NCI-H748 treated with DMSO at 0.1 percent for 48 hours (cell line): ENCODE data around the gene PMM2.
"Not testable (repeated sequence)": the region's sequence is repeated elsewhere in the genome, so short reads cannot be mapped to it uniquely, and the experiment has no call there.

Experiments used
- DNase-seq: peaks from one replicate; lab custom pipeline; 2025; lab: John Stamatoyannopoulos, UW

PMM2 gene

DNA sequence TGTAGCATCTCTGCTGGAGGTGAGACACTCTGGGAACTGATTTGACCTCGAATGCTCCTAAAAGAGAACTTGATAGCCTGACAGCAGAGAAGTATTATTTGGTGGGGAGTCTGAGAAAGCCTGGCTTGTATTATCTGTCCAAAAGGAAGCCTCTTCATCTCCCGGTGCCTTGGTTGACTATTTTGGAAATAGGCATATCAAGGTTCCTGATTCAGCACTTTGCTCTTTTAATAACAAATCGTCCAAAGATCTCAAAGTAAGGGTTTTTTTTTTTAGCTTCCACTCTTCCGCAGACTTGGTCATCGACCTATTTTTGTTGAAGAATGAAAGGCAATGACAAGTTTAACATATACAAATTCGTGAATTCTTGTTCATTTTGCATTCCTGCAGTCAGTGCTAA is 15.0 kb upstream of the PMM2 start:
- no peak for DNase-seq

DNA sequence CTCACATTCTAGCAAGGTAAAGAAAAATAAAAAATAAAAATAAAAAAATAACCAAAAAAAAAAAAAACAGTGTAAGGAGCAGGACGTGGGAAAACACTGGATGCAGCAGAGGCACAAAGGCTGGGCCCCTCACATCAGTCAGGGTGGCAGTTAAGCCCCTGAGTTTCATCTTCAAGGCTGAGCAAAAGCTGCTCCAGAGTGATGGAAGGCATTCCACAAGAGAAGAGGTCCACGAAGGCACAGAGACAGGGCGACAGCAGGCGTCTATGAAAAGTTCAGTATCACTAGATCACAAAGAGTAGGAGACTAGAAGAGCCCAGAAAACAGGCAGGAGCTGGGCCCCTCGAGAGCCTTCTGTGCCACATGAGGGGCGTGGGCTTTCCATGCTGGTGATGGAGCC is 12.2 kb upstream of the PMM2 start:
- DNase-seq: no peak

DNA sequence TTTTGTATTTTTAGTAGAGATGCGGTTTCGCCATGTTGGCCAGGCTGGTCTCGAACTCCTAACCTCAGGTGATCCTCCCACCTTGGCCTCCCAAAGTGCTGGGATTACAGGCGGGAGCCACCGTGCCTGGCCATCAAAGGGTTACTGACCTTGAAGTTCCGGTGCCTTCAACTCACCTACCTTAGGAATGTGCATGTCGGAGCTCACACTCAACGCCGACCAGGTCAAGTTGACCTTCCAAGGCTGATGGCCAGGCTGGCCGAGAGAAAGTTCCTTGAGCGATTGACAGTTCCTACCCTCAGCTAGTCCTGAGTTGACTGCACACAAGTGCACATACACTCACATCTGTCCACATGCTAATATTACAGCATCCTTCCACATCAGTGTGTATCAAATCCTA is 11.3 kb upstream of the PMM2 start:
- not testable (repeated sequence) for DNase-seq

DNA sequence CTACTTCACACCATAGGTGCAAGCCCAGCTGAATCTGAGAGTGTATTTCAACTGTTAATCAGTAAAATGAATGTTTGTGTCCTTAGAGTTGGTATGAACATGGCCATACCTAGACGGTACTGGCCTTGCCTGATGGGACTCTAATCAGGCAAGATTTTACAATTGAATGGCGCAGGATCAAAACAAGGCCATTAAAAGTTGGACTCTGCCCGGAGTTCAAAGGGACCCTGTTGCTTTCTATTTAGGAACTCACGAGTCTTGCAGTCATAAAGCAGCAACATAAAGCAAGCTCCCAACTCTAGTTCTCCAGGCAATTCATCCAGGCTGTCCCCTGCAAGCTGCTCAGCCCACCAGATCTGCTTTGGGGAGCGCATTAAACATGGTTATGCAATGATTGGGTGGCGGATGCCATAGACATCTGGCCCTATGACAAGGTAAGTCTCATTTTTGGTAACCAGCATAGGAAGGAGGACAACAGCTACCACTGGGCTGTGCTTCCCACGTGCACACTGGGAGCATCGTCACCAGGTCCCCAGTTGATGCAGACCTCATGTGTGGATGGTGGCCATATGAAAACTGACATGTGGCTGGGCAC is 9.0 kb upstream of the PMM2 start:
- no peak for DNase-seq

DNA sequence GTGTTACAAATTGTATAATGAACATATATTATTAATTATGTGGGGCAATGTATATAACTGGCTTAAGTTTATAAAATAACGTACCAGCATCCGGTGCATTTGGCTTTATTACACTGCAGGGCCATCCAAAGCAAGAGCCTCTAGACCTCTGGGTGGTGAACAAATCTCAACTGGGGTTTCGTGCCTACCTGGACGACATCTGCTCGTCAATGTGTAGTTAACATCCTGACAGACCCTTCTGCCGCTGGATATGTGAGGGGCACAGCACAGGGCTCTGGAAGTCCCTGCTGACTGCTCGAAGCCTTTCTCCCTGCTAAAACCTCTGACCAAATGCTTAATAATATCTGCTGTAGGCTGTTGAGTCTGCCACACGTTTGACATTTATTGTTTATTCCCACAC is 2.5 kb upstream of the PMM2 start:
- no peak for DNase-seq

DNA sequence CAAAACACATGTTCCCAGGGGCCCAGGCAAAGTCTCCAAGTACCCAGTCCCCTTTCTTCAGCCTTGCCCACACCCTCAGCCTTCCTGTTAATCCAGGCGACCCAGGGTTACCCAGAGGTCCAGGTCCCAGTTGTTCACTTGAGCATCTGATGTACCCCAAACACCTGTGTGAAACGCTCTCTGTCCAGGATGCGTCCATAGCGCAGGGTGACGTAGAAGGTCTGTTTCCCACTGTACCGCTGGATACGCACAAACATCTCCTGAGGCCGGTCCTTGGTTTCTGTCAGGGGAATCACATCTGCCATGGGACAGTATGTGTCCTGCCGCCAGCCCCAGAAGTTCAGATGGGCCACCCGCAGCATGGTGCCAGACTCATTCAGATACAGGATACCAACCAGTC is 1.8 kb upstream of the PMM2 start:
- DNase-seq: no peak

DNA sequence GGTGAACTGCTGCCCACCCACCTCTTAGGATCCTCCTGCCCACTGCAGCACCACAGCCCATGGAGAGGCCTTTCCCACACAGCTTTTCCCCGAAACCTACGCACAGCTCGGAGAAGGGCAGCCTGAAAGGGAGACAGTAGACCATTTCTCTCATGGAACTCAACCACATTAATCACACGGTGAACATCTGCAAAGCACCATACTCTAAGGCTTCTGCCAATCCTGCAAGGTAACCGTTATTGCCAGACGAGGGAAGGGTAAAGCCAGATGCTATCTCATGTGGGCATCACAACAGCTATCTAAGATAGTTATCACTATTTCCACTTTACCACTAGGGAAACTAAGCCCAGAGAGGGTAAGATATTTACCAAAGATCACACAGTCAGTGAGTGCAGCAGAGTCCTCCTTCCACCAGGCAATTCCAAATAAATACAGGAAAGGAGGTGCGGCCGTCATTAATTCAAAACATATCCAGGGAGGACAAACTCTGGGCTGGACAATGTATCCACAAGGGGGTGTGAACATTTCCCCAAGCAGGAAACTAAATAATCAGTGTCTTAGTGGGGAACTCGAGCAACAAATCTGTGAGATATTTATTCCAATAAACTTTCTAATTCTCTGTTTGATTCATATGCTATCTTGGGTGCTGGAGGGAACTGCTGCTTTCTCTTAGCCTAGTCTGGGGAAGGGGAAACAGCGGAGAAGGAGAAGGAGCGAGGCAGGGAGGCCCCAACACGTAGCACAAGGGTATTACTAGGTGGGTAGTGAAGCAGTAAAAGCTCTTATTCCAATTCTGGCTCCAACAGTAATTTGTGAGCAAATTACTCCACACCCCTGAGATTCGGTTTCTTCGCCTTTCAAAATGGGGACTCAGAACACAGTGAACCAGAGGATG is 923 bp upstream of the PMM2 start:
- DNase-seq: no peak

DNA sequence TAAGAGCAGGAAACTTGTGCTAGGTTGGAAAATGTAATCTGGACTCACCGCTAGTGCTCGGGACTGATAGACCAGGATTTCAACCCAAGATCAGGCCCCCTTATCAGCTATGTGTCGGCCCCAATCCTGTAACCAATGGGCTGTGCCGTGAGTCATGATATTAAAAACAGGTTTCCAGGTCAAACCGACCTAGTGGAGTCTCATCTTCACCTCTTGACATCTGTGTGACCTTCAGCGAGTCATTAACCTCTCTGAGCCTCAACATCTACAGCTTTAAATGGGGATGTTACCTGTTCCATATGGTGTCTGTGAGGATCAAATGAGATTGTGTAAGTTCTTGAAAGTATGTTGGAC is 512 bp downstream of the PMM2 start:
- DNase-seq: no peak

DNA sequence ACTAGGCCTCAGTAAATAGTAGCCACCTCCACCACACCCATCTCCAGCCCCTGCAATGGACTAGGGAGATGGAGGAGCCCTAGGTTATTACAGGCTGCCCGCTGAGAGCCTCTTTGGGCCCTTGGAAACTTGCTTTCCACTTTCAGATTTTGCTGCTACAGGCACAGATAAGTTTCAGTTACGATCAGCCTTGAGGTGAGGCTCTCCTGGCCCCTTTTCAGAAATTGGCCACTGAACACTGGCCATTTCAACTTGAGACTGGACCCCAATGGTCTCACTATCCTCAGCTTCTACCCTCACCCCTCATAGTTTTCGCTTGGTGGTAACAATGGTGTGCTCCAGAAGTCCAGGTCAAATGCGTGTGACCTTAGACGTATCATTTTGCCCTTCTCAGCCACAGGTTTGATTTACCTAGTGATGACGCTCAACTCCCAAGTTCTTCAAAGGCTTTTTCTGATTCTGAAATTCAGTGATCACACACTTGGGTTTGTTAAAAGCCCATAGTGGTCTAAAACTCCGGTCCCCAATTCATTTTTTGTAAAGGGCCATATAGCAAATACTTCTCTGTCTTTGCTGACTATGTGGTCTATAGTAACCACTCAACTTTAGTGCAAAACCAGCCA is 1.0 kb downstream of the PMM2 start:
- no peak for DNase-seq

DNA sequence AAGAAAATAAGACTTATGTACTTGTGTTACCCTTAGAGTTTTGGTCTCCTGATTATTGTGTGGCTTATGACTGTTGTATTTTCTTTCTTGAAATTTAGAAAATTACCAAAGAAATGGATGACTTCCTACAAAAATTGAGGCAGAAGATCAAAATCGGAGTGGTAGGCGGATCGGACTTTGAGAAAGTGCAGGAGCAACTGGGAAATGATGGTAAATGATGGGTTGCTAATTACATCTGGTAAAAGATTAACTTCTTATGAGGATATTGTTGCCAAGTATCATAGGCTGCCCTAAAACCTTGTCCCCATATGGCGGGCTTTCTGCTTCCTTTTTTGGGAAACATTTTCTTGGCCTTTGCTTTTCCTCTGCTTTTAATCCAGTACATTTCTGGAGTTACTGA is 4.1 kb downstream of the PMM2 start:
- no peak for DNase-seq

DNA sequence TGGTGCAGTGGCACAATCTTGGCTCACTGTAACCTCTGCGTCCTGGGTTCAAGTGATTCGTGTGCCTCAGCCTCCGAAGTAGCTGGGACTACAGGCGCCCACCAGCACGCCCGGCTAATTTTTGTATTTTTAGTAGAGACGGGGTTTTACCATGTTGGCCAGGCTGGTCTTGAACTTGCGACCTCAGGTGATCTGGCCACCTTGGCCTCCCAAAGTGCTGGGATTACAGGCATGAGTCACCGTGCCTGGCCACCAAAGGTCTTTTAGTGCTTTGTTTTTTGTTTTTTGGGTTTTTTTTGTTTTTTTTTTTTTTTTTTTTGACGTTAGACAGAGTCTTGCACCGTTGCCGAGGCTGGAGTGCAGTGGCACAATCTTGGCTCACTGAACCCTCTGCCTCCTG is 6.1 kb downstream of the PMM2 start:
- DNase-seq: not testable (repeated sequence)

DNA sequence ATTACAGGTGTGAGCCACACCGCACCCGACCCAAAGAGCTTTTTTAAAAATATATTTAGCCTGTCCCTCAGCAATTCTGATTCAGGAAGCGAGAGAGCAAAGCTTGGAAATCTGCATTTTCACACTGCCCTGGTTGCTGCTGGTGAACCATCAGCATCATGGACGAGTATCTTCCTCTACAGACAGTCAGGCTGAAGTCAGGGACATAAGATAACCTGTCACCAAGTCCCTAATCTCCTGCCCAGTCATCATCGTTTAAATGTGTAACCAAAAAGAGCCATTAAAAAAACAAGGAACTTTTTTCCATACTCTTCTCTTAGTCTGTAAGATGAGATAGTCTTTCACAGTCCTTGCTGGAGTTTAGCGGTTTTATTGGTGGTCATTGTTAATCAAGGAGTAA is 6.7 kb downstream of the PMM2 start:
- DNase-seq: no peak

DNA sequence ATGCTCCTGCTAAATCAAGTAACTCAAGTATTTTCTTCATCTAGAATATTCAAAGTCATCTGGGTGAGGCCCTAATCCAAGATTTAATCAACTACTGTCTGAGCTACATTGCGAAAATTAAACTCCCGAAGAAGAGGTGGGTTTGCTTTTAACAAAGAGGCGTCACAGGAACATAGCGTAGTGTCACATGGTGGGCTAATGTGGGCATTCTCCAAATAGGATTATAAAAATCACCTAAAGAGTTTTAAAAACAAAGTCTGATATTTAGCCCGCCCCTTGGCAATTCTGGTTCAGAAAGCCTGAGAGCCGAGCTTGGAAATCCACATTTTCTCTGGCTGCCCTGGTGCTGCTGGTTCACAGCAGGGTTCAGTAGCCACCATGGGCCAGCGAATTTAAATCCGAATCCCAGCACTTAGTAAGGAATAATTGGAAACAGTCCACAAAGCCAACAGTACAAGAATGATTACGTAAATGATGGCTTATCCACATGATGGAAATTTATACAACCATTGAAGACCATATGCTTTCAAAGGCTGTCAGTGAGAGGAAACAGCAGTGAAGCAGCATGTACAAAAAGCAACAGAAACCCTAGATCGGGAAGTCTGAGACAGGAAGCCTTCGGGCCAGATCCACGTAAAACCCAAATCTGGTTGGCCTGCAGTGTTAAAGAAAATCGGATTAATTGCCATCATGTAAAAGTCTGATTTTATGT is 8.8 kb downstream of the PMM2 start:
- DNase-seq: no peak

DNA sequence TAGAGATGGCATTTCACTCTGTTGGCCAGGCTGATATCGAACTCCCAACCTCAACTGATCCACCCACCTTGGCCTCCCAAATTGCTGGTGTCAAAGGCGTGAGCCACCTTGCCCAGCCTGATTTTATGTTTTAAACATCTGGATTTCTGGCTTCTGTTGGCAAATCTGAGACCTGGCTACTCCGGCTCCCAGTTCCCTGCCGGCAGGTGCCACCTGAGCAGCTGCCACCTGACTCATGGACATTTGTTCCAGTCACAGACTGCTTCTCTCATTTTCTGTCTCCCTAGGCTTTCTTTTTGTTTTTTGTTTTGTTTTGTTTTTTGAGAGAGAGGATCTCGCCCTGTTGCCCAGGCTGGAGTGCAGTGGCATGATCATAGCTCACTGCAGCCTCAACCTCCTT is 9.6 kb downstream of the PMM2 start:
- no peak for DNase-seq

DNA sequence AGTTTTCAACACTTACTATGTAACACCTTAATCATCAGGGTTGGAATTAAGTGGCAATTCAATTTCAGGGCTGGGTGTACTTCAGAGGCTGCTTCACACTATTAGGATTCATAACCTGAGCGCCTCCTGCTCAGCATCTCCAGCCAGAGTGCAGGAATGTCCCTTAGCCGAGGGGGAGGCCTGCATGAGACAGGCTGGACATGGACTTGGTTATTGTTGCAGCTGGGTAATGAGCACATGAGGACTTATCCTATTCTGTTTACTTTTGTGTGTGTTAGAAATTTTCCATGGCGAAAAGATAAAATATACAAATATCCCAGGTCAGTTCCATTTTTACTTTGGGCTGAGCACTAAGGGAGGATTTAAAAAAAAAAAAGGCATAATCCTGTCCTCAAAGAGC is 10.4 kb downstream of the PMM2 start:
- no peak for DNase-seq

DNA sequence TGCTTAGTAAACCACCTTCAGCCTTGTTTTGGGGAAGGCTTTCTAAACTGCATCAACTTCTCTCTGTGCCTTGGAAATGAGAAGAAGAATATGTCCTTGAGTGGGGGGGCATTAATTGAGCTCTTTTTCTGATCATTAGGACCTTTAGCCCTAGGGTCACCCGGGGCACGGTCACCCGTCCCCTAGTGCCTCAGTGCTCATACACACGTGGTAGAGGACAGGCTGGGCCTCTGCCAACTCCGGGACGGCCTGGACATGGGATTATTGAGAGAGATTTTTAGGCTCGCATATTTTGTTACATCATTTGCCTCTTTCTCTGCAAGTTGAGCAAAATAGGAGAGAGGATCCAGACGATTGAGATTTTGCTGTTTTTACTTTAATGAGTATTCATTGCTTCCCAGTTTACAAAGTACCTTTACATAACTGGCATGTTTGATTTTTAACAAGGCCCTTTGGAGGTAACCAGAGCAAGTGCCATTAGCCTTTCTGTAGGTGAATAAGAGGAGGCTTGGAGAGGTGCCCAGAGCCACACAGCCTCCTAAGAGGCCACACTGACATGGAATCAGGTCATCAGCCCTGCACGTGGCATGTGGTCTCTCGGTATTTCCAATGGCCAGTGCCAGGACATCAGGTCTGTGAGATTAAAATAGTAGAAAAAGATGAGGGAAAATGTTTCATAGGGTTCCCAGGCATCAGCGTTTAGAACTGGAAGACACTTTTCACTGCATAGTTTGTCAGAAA is 11.1 kb downstream of the PMM2 start:
- DNase-seq: no peak

DNA sequence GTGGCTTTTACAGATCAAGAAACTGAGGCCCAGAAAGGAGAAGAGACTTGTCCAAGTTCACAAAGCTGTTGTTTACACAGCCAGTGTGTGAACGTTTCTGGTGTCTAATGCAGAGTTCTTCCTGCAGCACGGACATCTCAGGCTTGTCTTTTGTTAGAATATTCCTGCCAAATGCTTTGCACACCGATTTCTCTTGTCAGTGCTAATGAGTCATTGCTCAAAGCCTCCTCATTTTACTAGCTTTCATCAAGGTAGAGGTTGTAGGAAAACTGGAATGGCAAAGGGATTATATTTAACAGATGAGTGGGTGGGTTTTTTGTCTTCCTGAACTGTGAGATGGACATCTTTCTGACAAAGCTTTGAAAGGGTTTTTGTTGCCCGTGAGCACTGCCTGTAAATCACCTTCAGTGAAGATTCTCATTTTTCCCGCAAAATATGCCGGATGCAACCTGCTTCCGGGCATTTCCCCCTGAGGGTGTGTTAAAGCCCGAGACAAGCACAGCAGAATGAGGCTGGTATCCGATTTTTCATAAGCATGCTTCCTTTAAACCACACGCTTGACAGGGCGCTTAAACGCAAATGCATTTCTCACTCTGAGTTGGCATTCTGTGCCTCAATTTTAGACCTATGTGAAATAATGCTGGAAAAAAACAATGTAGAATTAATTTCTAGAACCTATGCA is 14.7 kb downstream of the PMM2 start:
- no peak for DNase-seq

DNA sequence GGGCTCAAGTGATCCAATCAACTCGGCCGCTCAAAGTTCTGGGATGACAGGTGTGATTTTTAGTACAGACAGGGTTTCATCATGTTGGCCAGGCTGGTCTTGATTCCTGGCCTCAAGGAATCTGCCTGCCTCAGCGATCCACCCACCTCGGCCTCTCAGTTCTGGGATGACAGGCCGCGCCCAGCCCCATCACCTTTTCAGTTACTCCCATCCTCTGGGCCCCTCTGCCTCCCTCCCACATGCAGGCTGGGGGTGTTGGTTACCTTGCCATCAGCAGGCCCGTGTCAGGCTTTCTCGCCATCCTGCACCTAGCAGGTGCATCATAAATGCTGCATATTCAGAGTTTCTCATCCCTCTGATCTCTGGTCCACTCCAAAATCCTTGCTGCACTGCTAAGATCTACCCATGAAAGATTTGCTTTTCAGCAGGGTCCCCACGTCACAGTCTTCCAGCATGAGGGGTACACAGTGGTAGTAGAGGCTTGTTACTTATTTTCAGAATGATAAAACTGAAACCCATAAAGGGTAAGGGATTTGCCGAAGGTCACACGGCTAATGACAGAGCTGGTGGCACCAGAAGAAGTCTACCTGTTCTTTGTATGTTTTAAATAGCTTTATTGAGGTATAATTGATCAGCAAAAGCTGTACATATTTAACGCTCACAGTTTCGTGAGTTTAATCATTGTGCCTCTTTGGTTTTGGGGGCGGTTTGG is 16.6 kb downstream of the PMM2 start:
- no peak for DNase-seq

DNA sequence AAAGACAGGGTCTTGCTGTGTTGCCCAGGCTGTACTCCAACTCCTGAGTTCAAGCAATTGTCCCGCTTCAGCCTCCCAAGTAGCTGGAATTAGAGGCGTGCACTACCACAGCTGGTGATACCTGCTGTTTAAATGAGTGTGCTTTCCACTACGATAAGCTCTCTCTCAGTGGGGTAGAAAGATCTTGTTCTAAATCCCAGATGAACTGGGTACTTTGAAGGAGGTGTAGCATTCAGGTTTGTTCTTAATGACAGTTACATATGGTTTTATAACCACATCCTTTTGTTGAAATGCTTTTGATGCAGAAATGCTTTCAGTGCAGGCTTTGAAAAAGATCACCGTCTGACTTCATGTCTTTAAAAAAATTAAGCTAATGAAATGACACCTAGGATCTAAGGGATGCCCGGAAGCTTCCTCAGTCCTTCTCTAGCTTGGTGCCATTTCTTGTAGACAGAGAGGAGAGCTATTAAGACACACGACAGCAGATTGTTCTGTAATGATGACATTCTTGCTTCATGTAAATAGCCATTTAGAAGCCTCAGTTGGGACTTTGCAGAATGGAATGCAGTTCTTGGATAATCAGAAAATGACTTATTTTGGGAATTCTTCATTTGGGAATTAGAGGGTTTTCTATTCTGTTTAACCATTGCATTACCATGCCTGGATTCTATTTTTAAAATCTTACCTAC is 19.5 kb downstream of the PMM2 start:
- DNase-seq: no peak
